HG03280 (cell line): Measurements from ENCODE around the gene TCEAL9.
"Not testable (repeated sequence)": the region's sequence is repeated elsewhere in the genome, so short reads cannot be mapped to it uniquely, and the experiment has no call there.

Source experiments
- ATAC-seq: cut with Tn5 transposase; IDR thresholded peaks from one replicate; pipeline ENCODE4 v1.9.1; 2021; ENCODE audit warnings: mild to moderate bottlenecking, moderate library complexity; ENCODE audit not compliant: unreplicated experiment

The TCEAL9 gene

GRCh38 chrX:103356130-103356798 lies at the start of gene TCEAL9:
TSS of gene TCEAL9 (plus strand) at chrX:103356506. CDS start at chrX:103357685, 1,179 bp downstream.
- ATAC-seq = no peak

- no peak for ATAC-seq
Observed at GRCh38 chrX:103309860-103310554, 46.3 kb upstream of the TCEAL9 start.

GRCh38 chrX:103310555-103311398 lies 45.5 kb upstream of the TCEAL9 start, which contains the start of gene BEX2:
TSS of gene BEX2 (minus strand) at chrX:103310990. CDS start at chrX:103309976, 1,014 bp downstream.
- ATAC-seq = peak; percentile 100

- ATAC-seq = no peak
Observed at GRCh38 chrX:103311399-103311780, 44.9 kb upstream of the TCEAL9 start.

- ATAC-seq = no peak
Observed at GRCh38 chrX:103329991-103330390, 26.3 kb upstream of the TCEAL9 start, which contains the start of gene TCEAL7. TSS of gene TCEAL7 (plus strand) at chrX:103330239. CDS start at chrX:103331404, 1,165 bp downstream.

- no peak for ATAC-seq
Observed at GRCh38 chrX:103330681-103331288, 25.5 kb upstream of the TCEAL9 start.

GRCh38 chrX:103338663-103339062 lies 17.6 kb upstream of the TCEAL9 start:
- no peak for ATAC-seq

GRCh38 chrX:103343105-103343504 lies 13.2 kb upstream of the TCEAL9 start:
- ATAC-seq = no peak

- no peak for ATAC-seq
Observed at GRCh38 chrX:103344606-103345005, 11.7 kb upstream of the TCEAL9 start.

- no peak for ATAC-seq
Observed at GRCh38 chrX:103347682-103348397, 8.5 kb upstream of the TCEAL9 start.

GRCh38 chrX:103356858-103357257 lies 552 bp downstream of the TCEAL9 start:
- ATAC-seq = no peak

- ATAC-seq = no peak
Observed at GRCh38 chrX:103357871-103358270, 1.6 kb downstream of the TCEAL9 start.

- ATAC-seq = not testable (repeated sequence)
Observed at GRCh38 chrX:103359605-103360004, 3.3 kb downstream of the TCEAL9 start.

GRCh38 chrX:103360092-103360491 lies 3.8 kb downstream of the TCEAL9 start:
- ATAC-seq = no peak

GRCh38 chrX:103360916-103361315 lies 4.6 kb downstream of the TCEAL9 start:
- no peak for ATAC-seq

- no peak for ATAC-seq
Observed at GRCh38 chrX:103361798-103362197, 5.5 kb downstream of the TCEAL9 start.

- no peak for ATAC-seq
Observed at GRCh38 chrX:103362474-103362873, 6.2 kb downstream of the TCEAL9 start.

- no peak for ATAC-seq
Observed at GRCh38 chrX:103363046-103363445, 6.7 kb downstream of the TCEAL9 start.

GRCh38 chrX:103367502-103367901 lies 11.2 kb downstream of the TCEAL9 start:
- ATAC-seq = no peak

GRCh38 chrX:103369479-103369878 lies 13.2 kb downstream of the TCEAL9 start:
- ATAC-seq = no peak
